ENCODE measurements around the gene BAD. TPM values are rescaled to one million over a fixed set of nuclear protein-coding genes. Genes with fewer than 3 reads are reported as not detected.

BAD gene
- total and polyA plus RNA-seq, 2 of the 13 experiments (the other 11 are each of a cell fraction or from before 2014, with no cell fraction given): 17.9 to 28.5 TPM

GRCh38 chr11:64284962-64285884, 758 bp upstream of the BAD start, which contains the start of gene GPR137 (continued):
- TF ChIP-seq ZHX2 (IDR thresholded peaks at IDR 0.05; ENCODE audit: low read depth) (0 out of 2 replicates have a peak, but pooled peaks have one; percentile 14), ZHX2 (CRISPR knock-in tag; IDR thresholded peaks at IDR 0.05; ENCODE audit: borderline replicate concordance) (no peak), RAD51 (IDR thresholded peaks at IDR 0.05; ENCODE audit: borderline replicate concordance) (no peak), JDP2 (CRISPR knock-in tag; IDR thresholded peaks at IDR 0.05; ENCODE audit: borderline replicate concordance) (no peak), STAG1 (CRISPR knock-in tag; IDR thresholded peaks at IDR 0.05) (no peak), BRD4 (CRISPR knock-in tag; IDR thresholded peaks at IDR 0.05) (no peak), ZNF660 (CRISPR knock-in tag; IDR thresholded peaks at IDR 0.05; ENCODE audit: borderline replicate concordance, low read depth) (no peak), ZNF121 (CRISPR knock-in tag; IDR thresholded peaks at IDR 0.05) (no peak), SALL1 (CRISPR knock-in tag; IDR thresholded peaks at IDR 0.05) (no peak), HIC2 (CRISPR knock-in tag; IDR thresholded peaks at IDR 0.05; ENCODE audit: low read depth) (no peak), ZNF430 (CRISPR knock-in tag; IDR thresholded peaks at IDR 0.05) (peak; percentile 32; the same call in 1 of the 2 replicates), BRF2 (CRISPR knock-in tag; IDR thresholded peaks at IDR 0.05) (no peak), DR1 (CRISPR knock-in tag; IDR thresholded peaks at IDR 0.05) (no peak), TCF12 (IDR thresholded peaks at IDR 0.05) (no peak), TCF12 (CRISPR knock-in tag; IDR thresholded peaks at IDR 0.05) (peak; percentile 13; the same call in 1 of the 2 replicates), ZNF737 (CRISPR knock-in tag; IDR thresholded peaks at IDR 0.05; ENCODE audit: borderline replicate concordance) (no peak), ZNF775 (CRISPR knock-in tag; IDR thresholded peaks at IDR 0.05; ENCODE audit: borderline replicate concordance) (no peak), MEF2D (CRISPR knock-in tag; IDR thresholded peaks at IDR 0.05) (peak; percentile 5; the same call in 1 of the 2 replicates), ZBTB7B (CRISPR knock-in tag; IDR thresholded peaks at IDR 0.05) (no peak), ZNF556 (CRISPR knock-in tag; IDR thresholded peaks at IDR 0.05; ENCODE audit: borderline replicate concordance) (no peak), ZNF780A (CRISPR knock-in tag; IDR thresholded peaks at IDR 0.05) (no peak), MIXL1 (CRISPR knock-in tag; IDR thresholded peaks at IDR 0.05) (no peak)
